Liver (tissue), 3 donors: ENCODE measurements around the gene SPN.

Experiments used
- EGR1 ChIP-seq, 2 donors: IDR thresholded peaks; 2 replicates each; pipeline ENCODE4 v1.6.1; 2016 to 2018; ENCODE audit warnings: antibody characterized with exemption in 2 of 2, low read depth in 2 of 2
- GABPA ChIP-seq, 2 donors: IDR thresholded peaks in 1 of 2; conservative IDR thresholded peaks in 1 of 2; 2 replicates each; pipeline ENCODE4 v1.6.1; 2016; ENCODE audit warnings: antibody characterized with exemption in 2 of 2, mild to moderate bottlenecking in 1 of 2, moderate library complexity in 1 of 2
- HNF4A ChIP-seq, 2 donors: conservative IDR thresholded peaks; 2 replicates each; pipeline ENCODE4 v1.6.1; 2016; ENCODE audit warnings: antibody characterized with exemption in 2 of 2, mild to moderate bottlenecking in 2 of 2
- JUND ChIP-seq, 2 donors: IDR thresholded peaks; 2 replicates each; pipeline ENCODE4 v1.6.1; 2016; ENCODE audit warnings: antibody characterized with exemption in 2 of 2
- NR2F2 ChIP-seq: IDR thresholded peaks from 2 replicates; pipeline ENCODE4 v1.6.1; 2016; ENCODE audit warnings: antibody characterized with exemption
- RAD21 ChIP-seq, 2 donors: IDR thresholded peaks; 2 replicates each; pipeline ENCODE4 v1.6.1; 2016; ENCODE audit warnings: antibody characterized with exemption in 2 of 2, mild to moderate bottlenecking in 2 of 2
- RXRA ChIP-seq, 2 donors: IDR thresholded peaks; 2 replicates each; pipeline ENCODE4 v1.6.1; 2017 to 2018; ENCODE audit warnings: antibody characterized with exemption in 2 of 2, mild to moderate bottlenecking in 1 of 2
- SP1 ChIP-seq: IDR thresholded peaks from 2 replicates; pipeline ENCODE4 v1.6.1; 2018; ENCODE audit warnings: antibody characterized with exemption, mild to moderate bottlenecking
- TAF1 ChIP-seq: conservative IDR thresholded peaks from 2 replicates; pipeline ENCODE4 v1.6.1; 2016; ENCODE audit warnings: antibody characterized with exemption, mild to moderate bottlenecking
- YY1 ChIP-seq: IDR thresholded peaks from 2 replicates; pipeline ENCODE4 v1.6.1; 2016; ENCODE audit warnings: antibody characterized with exemption, mild to moderate bottlenecking
- TF ChIP-seq, protein P1 (sequence below): fragments of 150-350 bp; IDR thresholded peaks from 2 replicates; pipeline ENCODE4 v1.5.1; 2017; ENCODE audit warnings: improper control_type of control experiment, low read depth, low read length; ENCODE audit not compliant: missing input control
- TF ChIP-seq, protein P2 (sequence below): IDR thresholded peaks from 2 replicates; pipeline ENCODE4 v1.6.1; 2016; ENCODE audit warnings: antibody characterized with exemption
- TF ChIP-seq, protein P3 (sequence below): IDR thresholded peaks from 2 replicates; pipeline ENCODE4 v1.6.1; 2016; ENCODE audit warnings: antibody characterized with exemption, mild to moderate bottlenecking
- TF ChIP-seq, protein P4 (sequence below): IDR thresholded peaks from 2 replicates; pipeline ENCODE4 v1.6.1; 2016; ENCODE audit warnings: antibody characterized with exemption
- donor health status: healthy.
- donor health status: healthy.

DNA sequence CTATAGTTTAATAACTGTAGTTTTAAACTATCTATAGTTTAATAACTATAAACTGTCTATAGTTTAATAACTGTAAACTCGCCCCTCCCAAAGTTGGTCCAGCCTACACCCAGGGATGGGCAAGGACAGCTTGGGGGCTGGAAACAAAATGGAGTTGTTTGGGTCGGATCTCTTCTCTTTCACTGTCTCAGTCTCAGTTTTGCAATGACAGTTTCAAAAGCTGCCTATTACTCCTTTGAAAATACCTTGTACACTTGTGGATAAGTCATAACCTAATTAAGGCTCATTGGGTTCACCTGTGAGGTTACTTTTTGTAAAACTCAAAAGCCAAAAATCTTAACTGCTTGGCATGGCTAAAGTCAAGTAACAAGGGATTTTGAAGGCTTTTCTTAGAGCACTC, 51.3 kb downstream of the SPN start:
- no peak for TF ChIP-seq RAD21 (IDR thresholded peaks at IDR 0.05)
- TF ChIP-seq, protein P1, sequence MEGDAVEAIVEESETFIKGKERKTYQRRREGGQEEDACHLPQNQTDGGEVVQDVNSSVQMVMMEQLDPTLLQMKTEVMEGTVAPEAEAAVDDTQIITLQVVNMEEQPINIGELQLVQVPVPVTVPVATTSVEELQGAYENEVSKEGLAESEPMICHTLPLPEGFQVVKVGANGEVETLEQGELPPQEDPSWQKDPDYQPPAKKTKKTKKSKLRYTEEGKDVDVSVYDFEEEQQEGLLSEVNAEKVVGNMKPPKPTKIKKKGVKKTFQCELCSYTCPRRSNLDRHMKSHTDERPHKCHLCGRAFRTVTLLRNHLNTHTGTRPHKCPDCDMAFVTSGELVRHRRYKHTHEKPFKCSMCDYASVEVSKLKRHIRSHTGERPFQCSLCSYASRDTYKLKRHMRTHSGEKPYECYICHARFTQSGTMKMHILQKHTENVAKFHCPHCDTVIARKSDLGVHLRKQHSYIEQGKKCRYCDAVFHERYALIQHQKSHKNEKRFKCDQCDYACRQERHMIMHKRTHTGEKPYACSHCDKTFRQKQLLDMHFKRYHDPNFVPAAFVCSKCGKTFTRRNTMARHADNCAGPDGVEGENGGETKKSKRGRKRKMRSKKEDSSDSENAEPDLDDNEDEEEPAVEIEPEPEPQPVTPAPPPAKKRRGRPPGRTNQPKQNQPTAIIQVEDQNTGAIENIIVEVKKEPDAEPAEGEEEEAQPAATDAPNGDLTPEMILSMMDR = no peak
- TF ChIP-seq, protein P2, sequence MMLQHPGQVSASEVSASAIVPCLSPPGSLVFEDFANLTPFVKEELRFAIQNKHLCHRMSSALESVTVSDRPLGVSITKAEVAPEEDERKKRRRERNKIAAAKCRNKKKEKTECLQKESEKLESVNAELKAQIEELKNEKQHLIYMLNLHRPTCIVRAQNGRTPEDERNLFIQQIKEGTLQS = no peak
- TF ChIP-seq NR2F2 = no peak
- no peak for TF ChIP-seq SP1
- TF ChIP-seq JUND (IDR thresholded peaks at IDR 0.05) = no peak
- TF ChIP-seq GABPA (IDR thresholded peaks at IDR 0.05 in 1 of 2, conservative IDR thresholded peaks at IDR 0.05 in 1 of 2) = no peak
- TF ChIP-seq EGR1 (IDR thresholded peaks at IDR 0.05; ENCODE audit: low read depth in 2 of 2) = no peak
- TF ChIP-seq, protein P3, sequence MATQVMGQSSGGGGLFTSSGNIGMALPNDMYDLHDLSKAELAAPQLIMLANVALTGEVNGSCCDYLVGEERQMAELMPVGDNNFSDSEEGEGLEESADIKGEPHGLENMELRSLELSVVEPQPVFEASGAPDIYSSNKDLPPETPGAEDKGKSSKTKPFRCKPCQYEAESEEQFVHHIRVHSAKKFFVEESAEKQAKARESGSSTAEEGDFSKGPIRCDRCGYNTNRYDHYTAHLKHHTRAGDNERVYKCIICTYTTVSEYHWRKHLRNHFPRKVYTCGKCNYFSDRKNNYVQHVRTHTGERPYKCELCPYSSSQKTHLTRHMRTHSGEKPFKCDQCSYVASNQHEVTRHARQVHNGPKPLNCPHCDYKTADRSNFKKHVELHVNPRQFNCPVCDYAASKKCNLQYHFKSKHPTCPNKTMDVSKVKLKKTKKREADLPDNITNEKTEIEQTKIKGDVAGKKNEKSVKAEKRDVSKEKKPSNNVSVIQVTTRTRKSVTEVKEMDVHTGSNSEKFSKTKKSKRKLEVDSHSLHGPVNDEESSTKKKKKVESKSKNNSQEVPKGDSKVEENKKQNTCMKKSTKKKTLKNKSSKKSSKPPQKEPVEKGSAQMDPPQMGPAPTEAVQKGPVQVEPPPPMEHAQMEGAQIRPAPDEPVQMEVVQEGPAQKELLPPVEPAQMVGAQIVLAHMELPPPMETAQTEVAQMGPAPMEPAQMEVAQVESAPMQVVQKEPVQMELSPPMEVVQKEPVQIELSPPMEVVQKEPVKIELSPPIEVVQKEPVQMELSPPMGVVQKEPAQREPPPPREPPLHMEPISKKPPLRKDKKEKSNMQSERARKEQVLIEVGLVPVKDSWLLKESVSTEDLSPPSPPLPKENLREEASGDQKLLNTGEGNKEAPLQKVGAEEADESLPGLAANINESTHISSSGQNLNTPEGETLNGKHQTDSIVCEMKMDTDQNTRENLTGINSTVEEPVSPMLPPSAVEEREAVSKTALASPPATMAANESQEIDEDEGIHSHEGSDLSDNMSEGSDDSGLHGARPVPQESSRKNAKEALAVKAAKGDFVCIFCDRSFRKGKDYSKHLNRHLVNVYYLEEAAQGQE = no peak
- no peak for TF ChIP-seq RXRA (IDR thresholded peaks at IDR 0.05)
- no peak for TF ChIP-seq TAF1
- TF ChIP-seq YY1 = no peak
- TF ChIP-seq, protein P4, sequence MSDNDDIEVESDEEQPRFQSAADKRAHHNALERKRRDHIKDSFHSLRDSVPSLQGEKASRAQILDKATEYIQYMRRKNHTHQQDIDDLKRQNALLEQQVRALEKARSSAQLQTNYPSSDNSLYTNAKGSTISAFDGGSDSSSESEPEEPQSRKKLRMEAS = no peak
- no peak for TF ChIP-seq HNF4A (conservative IDR thresholded peaks at IDR 0.05)
